GM15510 (cell line): ENCODE results near the gene SLC49A3.

Experiments
- POLR2A ChIP-seq: IDR thresholded peaks from 3 replicates; pipeline ENCODE4 v1.6.1; 2011; ENCODE audit warnings: borderline replicate concordance; ENCODE audit not compliant: insufficient read length; ENCODE audit errors: extremely low read depth

SLC49A3 gene

DNA sequence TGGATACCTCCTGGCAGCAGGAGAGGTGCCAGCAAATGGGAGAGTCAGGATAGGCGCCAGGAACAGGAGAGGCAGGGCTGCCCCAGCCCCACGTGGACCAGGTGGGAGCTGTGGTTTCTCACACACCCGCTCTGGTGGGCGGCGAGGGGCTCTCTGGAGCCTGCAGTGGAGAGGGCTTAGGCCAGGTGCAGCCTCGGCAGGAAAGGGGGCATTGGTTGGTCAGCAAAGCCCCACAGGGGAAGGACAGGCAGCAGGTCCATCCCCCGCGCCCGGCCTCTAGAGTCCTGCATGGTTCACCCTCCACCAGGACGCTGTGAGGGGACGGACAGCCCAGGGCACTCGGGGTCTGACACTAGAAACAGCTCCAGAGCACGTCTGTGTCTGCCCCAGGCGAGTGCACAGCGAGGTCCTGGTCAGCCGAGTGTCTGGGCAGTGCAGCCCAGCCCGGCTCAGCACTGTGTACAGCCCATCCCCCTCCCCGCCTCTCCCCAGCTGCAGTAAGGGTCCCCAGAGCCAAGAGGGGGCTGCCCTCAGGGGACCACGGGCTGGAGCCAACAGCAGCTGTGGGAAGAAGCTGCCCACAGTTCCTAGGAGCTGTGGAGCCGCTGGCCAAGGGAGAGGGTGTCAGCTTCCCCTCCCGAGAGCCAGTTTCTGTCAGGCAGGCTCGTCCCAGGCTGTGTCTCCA, 23.1 kb downstream of the SLC49A3 start:
- no peak for TF ChIP-seq POLR2A

DNA sequence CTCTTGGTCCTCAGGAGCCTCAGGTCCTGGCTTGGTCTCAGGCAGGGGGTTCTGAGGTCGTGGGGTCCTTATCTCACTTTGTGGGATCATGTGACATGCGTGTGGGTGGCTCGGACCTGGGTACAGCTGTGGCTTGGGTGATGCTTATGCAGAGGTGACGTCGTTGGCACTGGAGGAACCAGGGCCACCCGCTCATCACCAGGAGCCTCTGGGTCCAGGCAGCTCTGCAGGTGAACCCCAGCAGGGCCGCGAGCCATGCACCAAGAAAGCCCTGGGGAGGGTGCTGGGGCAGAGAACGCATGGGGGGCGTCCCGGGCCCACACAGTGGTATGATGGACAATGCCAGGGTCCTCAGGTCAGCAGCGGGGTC, 23.6 kb downstream of the SLC49A3 start:
- TF ChIP-seq POLR2A, result no peak

DNA sequence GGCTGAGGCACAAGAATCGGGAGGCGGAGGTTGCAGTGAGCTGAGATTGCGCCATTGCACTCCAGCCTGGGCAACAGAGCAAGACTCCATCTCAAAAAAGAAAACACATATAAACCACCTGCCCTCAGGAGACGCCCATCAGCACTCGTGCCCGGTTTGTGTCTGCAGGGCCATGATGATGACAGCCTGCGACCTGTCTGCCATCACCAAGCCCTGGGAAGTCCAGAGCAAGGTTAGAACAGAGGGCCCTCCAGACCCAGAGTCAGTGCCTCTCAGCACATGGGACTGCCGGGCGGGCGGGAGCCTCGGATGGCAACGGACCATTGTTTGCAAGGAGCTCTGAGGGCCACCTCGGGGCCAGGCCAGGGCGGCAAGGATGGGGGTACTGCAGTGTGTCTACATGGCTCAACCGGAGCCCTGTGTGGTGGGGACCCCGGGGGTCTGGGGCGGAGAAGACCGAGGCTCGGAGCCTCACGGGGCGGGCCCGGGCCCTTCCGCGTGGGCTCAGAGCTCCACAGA, 24.2 kb downstream of the SLC49A3 start:
- TF ChIP-seq POLR2A, result no peak

DNA sequence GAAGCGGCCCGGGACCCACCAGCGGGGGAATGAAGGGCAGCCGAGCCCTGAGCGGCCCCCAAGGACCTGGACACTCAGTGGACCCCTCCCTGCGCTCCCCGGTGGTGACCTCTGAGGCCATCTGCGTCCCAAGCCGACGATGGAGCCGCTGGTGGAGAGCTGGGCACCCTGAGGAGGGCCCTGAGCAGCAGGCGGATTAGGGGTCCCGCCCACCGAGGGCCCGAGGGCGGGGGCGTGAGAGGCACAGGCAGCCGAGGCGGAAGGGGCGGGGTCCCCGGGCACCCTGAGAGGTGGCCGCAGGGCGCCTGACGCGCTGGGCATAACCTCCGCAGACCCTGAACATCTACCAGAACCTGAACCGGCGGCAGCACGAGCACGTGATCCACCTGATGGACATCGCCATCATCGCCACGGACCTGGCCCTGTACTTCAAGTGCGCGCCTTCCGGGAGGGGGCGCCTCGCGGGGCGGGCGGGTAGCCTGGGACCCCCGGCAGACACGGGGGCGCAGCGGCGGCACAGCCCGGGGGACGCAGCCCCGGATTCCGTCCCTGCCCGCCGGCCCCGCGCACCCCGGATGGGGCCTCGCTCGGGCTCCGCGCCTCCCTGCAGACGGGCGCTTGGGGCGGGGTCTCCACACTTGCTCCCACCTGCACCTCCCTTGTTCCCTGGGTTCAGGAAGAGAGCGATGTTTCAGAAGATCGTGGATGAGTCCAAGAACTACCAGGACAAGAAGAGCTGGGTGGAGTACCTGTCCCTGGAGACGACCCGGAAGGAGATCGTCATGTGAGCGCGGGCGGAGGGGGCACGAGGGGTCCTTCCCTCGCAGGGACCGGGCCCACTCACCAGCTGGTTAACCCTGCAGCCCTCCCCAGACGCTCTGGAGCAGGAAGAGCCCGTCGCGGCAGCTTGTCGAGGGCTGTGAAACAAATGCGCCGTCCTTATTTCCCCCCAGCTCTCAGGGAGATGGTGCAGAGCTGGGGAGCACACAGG, 25.2 kb downstream of the SLC49A3 start:
- peak; percentile 30 for TF ChIP-seq POLR2A

DNA sequence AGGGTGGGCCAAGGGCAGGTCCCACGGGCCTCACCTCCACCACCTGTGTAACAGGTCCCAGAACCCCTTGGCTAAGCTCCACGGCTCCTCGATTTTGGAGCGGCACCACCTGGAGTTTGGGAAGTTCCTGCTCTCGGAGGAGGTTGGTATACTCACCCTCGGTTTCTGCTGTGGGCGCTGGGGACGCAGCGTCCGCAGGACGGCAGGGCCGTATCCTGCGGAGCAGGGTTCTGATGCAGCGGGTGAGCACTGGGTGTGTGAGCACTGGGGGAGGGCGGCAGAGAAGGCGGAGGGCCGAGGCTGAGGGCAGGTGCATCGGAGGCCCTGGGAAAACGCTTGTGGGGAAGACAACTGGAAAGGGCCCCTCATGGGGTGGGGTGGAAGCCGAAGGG, 25.9 kb downstream of the SLC49A3 start:
- TF ChIP-seq POLR2A, result no peak

DNA sequence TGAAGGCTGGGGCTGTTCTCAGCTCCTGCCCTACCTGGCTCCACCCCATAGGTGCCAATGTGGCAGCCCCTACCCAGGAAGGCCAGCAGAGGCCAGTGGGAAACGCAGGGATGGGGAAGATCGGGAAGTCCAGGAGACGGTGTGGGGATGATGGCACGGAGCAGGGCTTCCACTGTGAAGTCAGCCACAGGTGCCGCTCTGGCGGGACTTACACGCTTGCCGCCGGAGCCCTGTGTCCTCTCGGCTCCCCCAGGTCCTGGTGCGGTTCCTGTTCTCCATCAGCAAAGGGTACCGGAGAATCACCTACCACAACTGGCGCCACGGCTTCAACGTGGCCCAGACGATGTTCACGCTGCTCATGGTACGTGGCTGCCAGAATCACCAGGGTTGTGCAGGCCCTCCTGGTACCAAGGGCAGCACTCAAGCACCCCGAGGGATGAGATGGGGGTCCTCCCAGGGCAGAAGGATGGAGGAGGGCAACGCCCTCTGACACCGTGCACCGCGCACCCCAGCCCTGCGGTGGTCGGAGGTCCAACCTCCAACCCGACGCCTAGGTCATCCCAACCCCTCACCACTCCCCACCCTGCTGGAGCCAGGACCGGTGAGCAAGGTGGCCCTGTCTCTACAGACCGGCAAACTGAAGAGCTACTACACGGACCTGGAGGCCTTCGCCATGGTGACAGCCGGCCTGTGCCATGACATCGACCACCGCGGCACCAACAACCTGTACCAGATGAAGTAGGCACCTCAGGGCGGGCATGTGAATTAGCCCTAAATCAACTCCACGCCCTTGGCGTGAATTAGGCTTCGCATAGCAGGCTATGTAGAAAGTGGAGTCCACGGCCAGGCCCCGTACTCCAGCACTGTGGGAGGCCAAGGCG, 26.8 kb downstream of the SLC49A3 start:
- TF ChIP-seq POLR2A, result no peak

DNA sequence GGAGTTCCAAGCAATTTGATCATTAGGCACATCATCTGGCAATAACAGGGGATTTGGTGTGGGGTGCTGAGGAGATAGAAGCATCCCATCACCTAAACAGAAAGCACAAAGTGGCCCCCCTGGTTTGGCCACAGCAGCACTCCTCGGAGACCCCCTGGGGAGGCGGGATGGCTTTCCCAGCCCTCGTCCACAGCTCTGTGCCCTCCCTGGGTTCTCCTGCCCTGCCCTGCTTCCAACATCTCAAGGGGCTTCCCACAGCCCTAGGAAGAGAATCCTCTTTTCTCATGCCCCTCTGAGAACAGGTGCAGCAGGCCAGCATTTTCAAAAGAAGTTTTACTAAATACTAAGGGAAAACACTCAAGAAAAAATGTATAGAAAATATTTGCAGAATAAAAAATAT, 27.7 kb downstream of the SLC49A3 start:
- no peak for TF ChIP-seq POLR2A

DNA sequence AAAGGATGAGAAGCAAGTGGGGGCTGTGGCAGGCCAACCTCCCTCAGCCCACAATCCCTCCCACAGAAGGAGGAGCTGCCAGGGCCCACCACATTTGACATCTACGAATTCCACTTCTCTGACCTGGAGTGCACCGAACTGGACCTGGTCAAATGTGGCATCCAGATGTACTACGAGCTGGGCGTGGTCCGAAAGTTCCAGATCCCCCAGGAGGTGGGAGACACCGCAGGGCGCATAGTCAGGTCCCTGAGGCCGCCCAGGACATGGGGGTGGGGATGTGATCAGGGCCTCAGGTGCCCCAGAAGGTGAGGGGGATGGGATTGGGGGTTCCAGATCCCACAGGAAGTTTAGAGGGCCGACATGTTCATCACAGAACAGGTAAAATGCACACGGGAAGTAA, 28.6 kb downstream of the SLC49A3 start:
- no peak for TF ChIP-seq POLR2A

DNA sequence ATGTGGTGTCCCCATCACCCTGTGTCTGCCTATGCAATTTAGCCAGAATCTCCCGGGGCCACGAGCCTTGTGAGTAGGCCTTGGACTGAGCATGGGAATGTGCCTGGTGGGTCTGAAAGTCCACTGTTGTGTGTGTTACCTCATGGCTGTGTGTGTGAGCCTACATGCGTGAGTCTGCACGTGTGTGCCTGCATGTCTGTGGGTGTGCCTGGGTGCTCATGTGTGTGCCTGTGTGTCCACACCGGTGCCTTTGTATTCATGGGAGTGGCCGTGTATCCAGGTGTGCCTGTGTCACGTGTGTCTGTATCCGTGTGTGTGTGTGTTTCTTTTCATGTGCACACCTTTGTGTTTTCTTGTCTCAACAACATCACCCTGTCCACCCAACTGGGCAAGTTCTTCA, 29.1 kb downstream of the SLC49A3 start:
- no peak for TF ChIP-seq POLR2A

DNA sequence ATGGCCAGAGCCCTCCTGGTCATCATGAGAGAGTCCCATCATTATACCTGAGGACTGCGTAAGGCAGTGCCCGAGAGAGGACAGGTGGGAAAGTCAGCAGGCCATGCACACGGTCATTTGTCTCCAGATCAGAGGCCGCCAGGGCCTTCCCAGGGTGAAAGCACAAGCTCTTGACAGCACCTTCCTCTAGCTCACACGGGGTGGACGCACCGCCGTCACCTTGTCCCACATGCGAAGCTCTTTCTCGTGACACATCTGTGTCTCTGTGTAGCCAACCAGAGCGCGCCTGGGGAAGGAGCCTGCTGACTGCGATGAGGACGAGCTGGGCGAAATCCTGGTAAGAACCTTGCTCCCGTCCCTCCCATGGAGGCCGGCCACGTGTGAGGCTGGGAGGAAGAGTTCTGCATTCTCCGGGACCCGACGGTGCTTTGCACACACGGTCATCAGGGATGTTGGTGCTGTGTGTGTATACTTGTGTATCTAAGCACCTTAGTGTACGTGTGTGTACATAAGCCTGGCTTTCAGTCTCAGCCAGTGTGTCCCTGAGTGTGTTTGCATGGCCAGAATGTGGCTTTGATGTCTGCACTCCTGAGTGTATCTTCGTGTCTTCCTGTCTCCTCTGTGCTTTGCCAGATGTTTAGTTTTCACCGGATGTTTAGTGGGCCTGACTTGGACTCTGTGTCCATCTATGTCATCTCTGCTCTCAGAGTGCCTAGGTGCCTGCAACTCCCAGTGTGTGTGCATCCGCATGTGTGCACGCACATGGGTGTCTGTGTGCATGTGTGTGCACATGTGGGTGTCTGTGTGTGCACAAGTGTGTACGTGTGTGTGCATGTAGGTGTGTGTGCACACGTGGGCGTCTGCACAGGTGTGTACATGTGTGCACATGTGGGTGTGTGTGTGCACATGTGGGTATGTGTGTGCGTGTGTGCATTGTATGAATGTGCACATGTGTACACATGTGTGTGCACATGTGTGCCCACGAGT, 30.0 kb downstream of the SLC49A3 start:
- no peak for TF ChIP-seq POLR2A

DNA sequence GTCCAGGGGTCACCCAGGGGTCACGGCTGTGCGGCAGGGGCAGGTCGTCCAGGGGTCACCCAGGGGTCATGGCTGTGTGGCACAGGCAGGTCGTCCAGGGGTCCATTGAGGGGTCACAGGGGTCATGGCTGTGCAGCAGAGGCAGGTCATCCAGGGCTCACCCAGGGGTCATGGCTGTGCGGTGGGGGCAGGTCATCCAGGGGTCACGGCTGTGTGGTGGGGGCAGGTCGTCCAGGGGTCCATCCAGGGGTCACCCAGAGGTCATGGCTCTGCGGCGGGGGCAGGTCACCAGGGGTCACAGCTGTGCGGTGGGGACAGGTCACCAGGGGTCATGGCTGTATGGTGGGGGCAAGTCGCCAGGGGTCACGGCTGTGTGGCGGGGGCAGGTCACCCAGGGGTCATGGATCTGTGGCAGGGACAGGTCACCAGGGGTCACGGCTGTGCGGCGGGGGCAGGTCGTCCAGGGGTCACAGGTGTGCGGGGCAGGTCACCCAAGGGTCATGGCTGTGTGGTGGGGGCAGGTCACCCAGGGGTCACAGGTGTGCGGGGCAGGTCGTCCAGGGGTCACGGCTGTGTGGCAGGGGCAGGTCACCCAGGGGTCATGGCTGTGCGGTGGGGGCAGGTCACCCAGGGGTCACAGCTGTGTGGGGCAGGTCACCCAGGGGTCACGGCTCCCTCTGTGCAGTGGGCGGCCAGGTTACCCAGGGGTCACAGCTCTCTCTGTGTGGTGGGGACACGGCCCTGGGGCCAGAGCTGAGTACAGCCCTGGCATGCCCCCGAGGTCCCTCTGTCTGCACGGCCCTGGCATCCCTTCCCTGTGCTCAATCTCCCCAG, 30.9 kb downstream of the SLC49A3 start:
- no peak for TF ChIP-seq POLR2A

DNA sequence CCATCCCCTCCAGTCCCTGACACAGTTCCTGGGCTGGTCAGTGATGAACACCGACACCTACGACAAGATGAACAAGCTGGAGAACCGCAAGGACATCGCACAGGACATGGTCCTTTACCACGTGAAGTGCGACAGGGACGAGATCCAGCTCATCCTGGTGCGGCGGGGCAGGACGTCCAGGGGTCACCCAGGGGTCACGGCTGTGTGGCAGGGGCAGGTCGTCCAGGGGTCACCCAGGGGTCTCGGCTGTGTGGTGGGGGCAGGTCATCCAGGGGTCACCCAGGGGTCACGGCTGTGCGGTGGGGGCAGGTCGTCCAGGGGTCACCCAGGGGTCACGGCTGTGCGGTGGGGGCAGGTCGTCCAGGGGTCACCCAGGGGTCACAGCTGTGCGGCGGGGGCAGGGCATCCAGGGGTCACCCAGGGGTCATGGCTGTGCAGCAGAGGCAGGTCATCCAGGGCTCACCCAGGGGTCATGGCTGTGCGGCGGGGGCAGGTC, 31.6 kb downstream of the SLC49A3 start:
- no peak for TF ChIP-seq POLR2A

DNA sequence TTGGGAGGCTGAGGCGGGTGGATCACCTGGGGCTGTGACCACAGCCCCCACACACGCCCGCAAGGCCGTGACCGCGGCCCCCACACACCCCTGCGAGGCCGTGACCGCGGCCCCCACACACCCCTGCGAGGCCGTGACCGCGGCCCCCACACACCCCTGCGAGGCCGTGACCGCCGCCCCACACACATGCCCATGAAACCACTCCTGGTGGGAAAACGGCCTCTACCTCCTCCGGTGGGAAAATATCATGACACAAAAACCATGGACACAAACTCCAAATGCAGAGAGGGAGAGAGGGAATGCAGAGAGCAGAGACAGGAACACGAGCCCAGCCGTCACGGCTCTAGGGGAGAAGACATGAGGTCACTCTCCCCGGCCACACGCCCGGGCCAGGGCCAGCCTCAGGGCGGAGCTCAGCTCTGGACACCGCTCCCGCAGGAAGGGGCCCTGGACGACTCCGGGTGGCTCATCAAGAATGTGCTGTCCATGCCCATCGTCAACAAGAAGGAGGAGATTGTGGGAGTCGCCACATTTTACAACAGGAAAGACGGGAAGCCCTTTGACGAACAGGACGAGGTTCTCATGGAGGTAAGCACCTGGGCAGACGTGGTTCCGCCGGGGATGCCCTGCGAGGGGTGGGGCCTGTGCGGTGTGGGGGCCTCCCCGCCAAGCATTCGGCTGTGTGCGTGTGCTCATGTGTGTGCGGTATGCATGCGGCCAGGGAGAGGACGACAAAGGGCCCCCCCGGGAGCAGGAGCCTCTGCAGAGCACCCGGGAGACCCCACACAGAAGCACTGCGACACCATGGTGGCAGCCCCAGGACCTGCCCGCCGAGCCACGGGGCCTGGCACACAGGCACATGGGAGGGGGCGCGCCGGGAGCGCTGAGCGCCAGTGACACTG, 32.3 kb downstream of the SLC49A3 start:
- no peak for TF ChIP-seq POLR2A
